SK-N-MC (cell line): ENCODE results near the gene UBE2O.

Experiments
- EZH2 ChIP-seq: fragments of 200-600 bp; sonication (generic); IDR thresholded peaks from one replicate; pipeline ENCODE4 v1.6.1; 2017; ENCODE audit warnings: antibody characterized with exemption
- POLR2AphosphoS5 ChIP-seq: IDR thresholded peaks from 2 replicates; pipeline ENCODE4 v1.6.1; 2012; ENCODE audit warnings: mild to moderate bottlenecking, low read depth, low read length, borderline replicate concordance

GRCh38 chr17:76467809-76468633 lies 15.1 kb upstream of the UBE2O start:
- TF ChIP-seq EZH2 = no peak
- TF ChIP-seq POLR2AphosphoS5 = no peak
